Neural progenitor cell (in vitro differentiated cells): ENCODE data around the gene RBM44. TPM values are rescaled to one million over a fixed set of nuclear protein-coding genes. Genes with fewer than 3 reads are reported as not detected.

Experiments used
- DNase-seq: peaks from one replicate; pipeline ENCODE4 v3.0.0-alpha.2; 2016; ENCODE audit warnings: low spot score
- H2AFZ ChIP-seq: fragments of 200-600 bp; sonication (generic); replicated peaks from 2 replicates; pipeline ENCODE4 v1.6.1; 2016; ENCODE audit warnings: antibody characterized with exemption
- H3F3A ChIP-seq: fragments of 200-600 bp; sonication (generic); 2 replicates; pipeline ENCODE4 v1.6.1; 2016; ENCODE audit warnings: antibody characterized with exemption, low read depth
- H3K27ac ChIP-seq: fragments of 200-600 bp; sonication (generic); 2 replicates; pipeline ENCODE4 v1.5.1; 2016; ENCODE audit warnings: mild to moderate bottlenecking
- H3K27me3 ChIP-seq: fragments of 200-600 bp; sonication (generic); 2 replicates; pipeline ENCODE4 v1.6.1; 2016; ENCODE audit warnings: mild to moderate bottlenecking, moderate library complexity
- H3K36me3 ChIP-seq: fragments of 200-600 bp; sonication (generic); 2 replicates; pipeline ENCODE4 v1.5.1; 2016
- H3K4me1 ChIP-seq: fragments of 200-600 bp; sonication (generic); 2 replicates; pipeline ENCODE4 v1.6.1; 2016; ENCODE audit warnings: mixed run types
- H3K4me2 ChIP-seq: fragments of 200-600 bp; sonication (generic); 2 replicates; pipeline ENCODE4 v1.6.1; 2016
- H3K4me3 ChIP-seq: fragments of 200-600 bp; sonication (generic); 2 replicates; pipeline ENCODE4 v1.5.1; 2016
- H3K79me2 ChIP-seq: fragments of 200-600 bp; sonication (generic); 2 replicates; pipeline ENCODE4 v1.6.1; 2016; ENCODE audit warnings: low read depth
- H3K9ac ChIP-seq: fragments of 200-600 bp; sonication (generic); 2 replicates; pipeline ENCODE4 v1.6.1; 2016
- H3K9me3 ChIP-seq: fragments of 200-600 bp; sonication (generic); 2 replicates; pipeline ENCODE4 v1.5.1; 2016; ENCODE audit warnings: low read depth
- H4K20me1 ChIP-seq: fragments of 200-600 bp; sonication (generic); 2 replicates; pipeline ENCODE4 v1.6.1; 2016; ENCODE audit warnings: low read depth
- H3K27ac Mint-ChIP-seq: 3 replicates; pipeline ENCODE4 v1.8.0; 2021; ENCODE audit warnings: mixed read lengths
- H3K27me3 Mint-ChIP-seq: 2 replicates; pipeline ENCODE4 v1.8.0; 2022; ENCODE audit warnings: low read depth, mild to moderate bottlenecking, inconsistent platforms, moderate library complexity, mixed read lengths; ENCODE audit not compliant: insufficient read depth
- H3K36me3 Mint-ChIP-seq: 3 replicates; pipeline ENCODE4 v1.8.0; 2021; ENCODE audit warnings: mixed read lengths
- H3K4me1 Mint-ChIP-seq: 3 replicates; pipeline ENCODE4 v1.8.0; 2021; ENCODE audit warnings: mixed read lengths
- H3K4me3 Mint-ChIP-seq: 3 replicates; pipeline ENCODE4 v1.8.0; 2021; ENCODE audit warnings: mild to moderate bottlenecking, moderate library complexity, mixed read lengths
- H3K9me3 Mint-ChIP-seq: 3 replicates; pipeline ENCODE4 v1.8.0; 2020; ENCODE audit warnings: mixed read lengths
- EZH2 ChIP-seq: fragments of 200-600 bp; sonication (generic); IDR thresholded peaks from 2 replicates; pipeline ENCODE4 v1.6.1; 2017; ENCODE audit warnings: antibody characterized with exemption, mild to moderate bottlenecking, moderate library complexity
- EZH2phosphoT487 ChIP-seq: fragments of 200-600 bp; sonication (generic); IDR thresholded peaks from 2 replicates; pipeline ENCODE4 v1.6.1; 2017; ENCODE audit warnings: antibody characterized with exemption
- total RNA-seq: library from RNA; depleted of rRNA; stranded (reverse); fragments of >200 nt; gene quantifications from 2 replicates; pipeline ENCODE4 v1.2.3, GENCODE V29; 2015; ENCODE audit warnings: low replicate concordance
- TF ChIP-seq, protein P1 (sequence below): fragments of 200-600 bp; sonication (generic); IDR thresholded peaks from 2 replicates; pipeline ENCODE4 v1.5.1; 2017; ENCODE audit warnings: antibody characterized with exemption, mild to moderate bottlenecking

RBM44 gene
- total RNA-seq, 1 donor from 2014 or later: 0.30 TPM

DNA sequence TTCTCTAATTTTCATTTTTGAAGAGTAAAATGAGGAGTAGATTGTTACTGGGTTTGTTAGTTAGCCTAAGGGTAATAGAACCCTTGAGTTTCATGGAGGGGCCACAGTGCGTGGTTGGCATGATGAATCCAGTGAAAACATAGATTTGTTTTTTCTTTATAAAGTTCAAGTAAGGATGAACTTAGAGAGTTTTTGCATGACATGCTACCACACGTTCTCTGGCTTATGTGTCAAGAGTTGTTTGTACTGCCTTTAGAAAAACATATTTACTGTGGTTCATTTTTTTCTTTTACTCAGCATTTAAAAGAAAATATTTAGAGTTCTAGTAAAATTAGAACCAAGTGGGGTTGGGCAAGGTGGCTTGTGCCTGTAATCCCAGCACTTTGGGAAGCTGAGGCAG, 21.8 kb downstream of the RBM44 start:
- H3K4me2 ChIP-seq: no peak overlapping the region
- H3F3A ChIP-seq: no peaks in the 10 kb centered on the region
- no peaks in the 10 kb centered on the region for H3K9me3 Mint-ChIP-seq
- H3K9ac ChIP-seq: no peak overlapping the region
- no peak overlapping the region for H3K27ac Mint-ChIP-seq
- H3K4me1 Mint-ChIP-seq: no peaks in the 10 kb centered on the region
- H3K36me3 Mint-ChIP-seq: no peaks in the 10 kb centered on the region
- no peak overlapping the region for H3K4me3 Mint-ChIP-seq
- peaks cover 8% of the 10 kb centered on the region for H3K4me1 ChIP-seq
- peaks cover 4% of the 10 kb centered on the region for H4K20me1 ChIP-seq
- no peak overlapping the region for H3K27ac ChIP-seq
- TF ChIP-seq, protein P1, sequence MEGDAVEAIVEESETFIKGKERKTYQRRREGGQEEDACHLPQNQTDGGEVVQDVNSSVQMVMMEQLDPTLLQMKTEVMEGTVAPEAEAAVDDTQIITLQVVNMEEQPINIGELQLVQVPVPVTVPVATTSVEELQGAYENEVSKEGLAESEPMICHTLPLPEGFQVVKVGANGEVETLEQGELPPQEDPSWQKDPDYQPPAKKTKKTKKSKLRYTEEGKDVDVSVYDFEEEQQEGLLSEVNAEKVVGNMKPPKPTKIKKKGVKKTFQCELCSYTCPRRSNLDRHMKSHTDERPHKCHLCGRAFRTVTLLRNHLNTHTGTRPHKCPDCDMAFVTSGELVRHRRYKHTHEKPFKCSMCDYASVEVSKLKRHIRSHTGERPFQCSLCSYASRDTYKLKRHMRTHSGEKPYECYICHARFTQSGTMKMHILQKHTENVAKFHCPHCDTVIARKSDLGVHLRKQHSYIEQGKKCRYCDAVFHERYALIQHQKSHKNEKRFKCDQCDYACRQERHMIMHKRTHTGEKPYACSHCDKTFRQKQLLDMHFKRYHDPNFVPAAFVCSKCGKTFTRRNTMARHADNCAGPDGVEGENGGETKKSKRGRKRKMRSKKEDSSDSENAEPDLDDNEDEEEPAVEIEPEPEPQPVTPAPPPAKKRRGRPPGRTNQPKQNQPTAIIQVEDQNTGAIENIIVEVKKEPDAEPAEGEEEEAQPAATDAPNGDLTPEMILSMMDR: no peak
- no peak for TF ChIP-seq EZH2phosphoT487
- TF ChIP-seq EZH2: no peak
- H2AFZ ChIP-seq: no peak overlapping the region
- DNase-seq: no peak
- no peaks in the 10 kb centered on the region for H3K27me3 Mint-ChIP-seq
- H3K9me3 ChIP-seq: no peaks in the 10 kb centered on the region
- no peak overlapping the region for H3K4me3 ChIP-seq
- H3K79me2 ChIP-seq: no peaks in the 10 kb centered on the region
- H3K27me3 ChIP-seq: peaks cover 64% of the 10 kb centered on the region
- H3K36me3 ChIP-seq: no peaks in the 10 kb centered on the region

DNA sequence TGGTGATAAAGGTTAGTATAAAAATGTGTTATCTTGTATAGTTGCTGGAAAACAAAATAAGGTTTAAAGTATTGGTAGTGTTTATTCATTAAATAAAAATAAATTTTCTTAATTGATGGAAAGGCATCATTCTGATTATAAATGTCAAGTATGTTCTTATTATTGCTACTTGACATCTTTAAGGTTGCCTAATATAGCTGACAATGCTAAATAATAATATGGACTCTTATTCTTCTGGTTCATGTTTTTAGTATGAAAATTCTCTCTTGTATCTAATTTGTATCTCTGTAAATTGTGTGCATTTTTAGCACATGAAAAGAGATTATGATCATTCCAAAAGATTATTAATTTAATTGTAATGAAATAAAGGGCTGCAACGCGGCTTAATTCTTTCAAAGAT, 25.0 kb downstream of the RBM44 start:
- Histone ChIP-seq H3F3A (no peaks in the 10 kb centered on the region), H2AFZ (no peak overlapping the region), H3K4me1 (no peaks in the 10 kb centered on the region), H3K27ac (no peak overlapping the region), H3K79me2 (no peaks in the 10 kb centered on the region), H4K20me1 (no peaks in the 10 kb centered on the region), H3K9ac (no peak overlapping the region), H3K9me3 (no peaks in the 10 kb centered on the region), H3K36me3 (no peaks in the 10 kb centered on the region), H3K27me3 (peaks cover 36% of the 10 kb centered on the region), H3K4me3 (no peak overlapping the region), H3K4me2 (no peak overlapping the region)
- no peaks in the 10 kb centered on the region for H3K27me3 Mint-ChIP-seq
- no peaks in the 10 kb centered on the region for H3K9me3 Mint-ChIP-seq
- no peak overlapping the region for H3K27ac Mint-ChIP-seq
- DNase-seq: no peak
- TF ChIP-seq, protein P1: no peak
- TF ChIP-seq EZH2phosphoT487: no peak
- no peak overlapping the region for H3K4me3 Mint-ChIP-seq
- H3K4me1 Mint-ChIP-seq: peaks cover 9% of the 10 kb centered on the region
- no peaks in the 10 kb centered on the region for H3K36me3 Mint-ChIP-seq

DNA sequence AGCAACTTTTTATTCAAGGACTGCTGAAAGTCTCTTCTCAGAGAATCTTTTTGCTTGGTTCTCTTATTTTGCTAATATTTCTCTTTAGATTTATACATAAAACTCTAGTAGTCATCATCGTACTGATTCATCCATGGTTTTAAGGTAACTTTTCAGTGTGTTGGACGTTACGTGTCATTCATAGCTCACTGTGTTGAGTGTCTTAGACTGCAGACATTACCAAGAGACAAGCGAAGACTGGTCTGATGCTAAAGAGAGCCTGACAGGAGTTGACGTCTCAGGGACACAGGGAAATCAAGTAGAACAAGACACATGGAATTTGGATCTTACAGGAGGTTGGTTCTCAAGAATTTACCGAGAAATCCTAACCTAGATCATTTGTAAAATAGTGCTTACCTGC, 25.5 kb downstream of the RBM44 start:
- H3K79me2 ChIP-seq: no peaks in the 10 kb centered on the region
- Mint-ChIP-seq H3K36me3 (no peaks in the 10 kb centered on the region), H3K4me3 (no peak overlapping the region), H3K4me1 (peaks cover 9% of the 10 kb centered on the region), H3K9me3 (no peaks in the 10 kb centered on the region), H3K27me3 (no peaks in the 10 kb centered on the region), H3K27ac (no peak overlapping the region)
- no peak overlapping the region for H3K4me2 ChIP-seq
- no peak overlapping the region for H3K4me3 ChIP-seq
- TF ChIP-seq EZH2phosphoT487 (no peak), EZH2 (no peak)
- TF ChIP-seq, protein P1: no peak
- H2AFZ ChIP-seq: no peak overlapping the region
- H4K20me1 ChIP-seq: no peaks in the 10 kb centered on the region
- H3K9me3 ChIP-seq: no peaks in the 10 kb centered on the region
- no peak for DNase-seq
- no peaks in the 10 kb centered on the region for H3F3A ChIP-seq
- H3K9ac ChIP-seq: no peak overlapping the region
- H3K27ac ChIP-seq: no peak overlapping the region
- H3K4me1 ChIP-seq: no peaks in the 10 kb centered on the region
- H3K27me3 ChIP-seq: peaks cover 30% of the 10 kb centered on the region
- H3K36me3 ChIP-seq: no peaks in the 10 kb centered on the region
